GM12891 (cell line): ENCODE data around the gene CTBP2.

Experiments
- POLR2A ChIP-seq: IDR thresholded peaks from 2 replicates; pipeline ENCODE4 v1.6.1; 2011; ENCODE audit warnings: low read depth, low read length, control low read depth
- POLR2AphosphoS5 ChIP-seq: IDR thresholded peaks from 2 replicates; pipeline ENCODE4 v1.6.1; 2011; ENCODE audit warnings: low read depth, low read length, control low read depth
- SPI1 ChIP-seq: IDR thresholded peaks from 2 replicates; pipeline ENCODE4 v1.6.1; 2011; ENCODE audit warnings: low read depth, low read length, control low read depth

DNA sequence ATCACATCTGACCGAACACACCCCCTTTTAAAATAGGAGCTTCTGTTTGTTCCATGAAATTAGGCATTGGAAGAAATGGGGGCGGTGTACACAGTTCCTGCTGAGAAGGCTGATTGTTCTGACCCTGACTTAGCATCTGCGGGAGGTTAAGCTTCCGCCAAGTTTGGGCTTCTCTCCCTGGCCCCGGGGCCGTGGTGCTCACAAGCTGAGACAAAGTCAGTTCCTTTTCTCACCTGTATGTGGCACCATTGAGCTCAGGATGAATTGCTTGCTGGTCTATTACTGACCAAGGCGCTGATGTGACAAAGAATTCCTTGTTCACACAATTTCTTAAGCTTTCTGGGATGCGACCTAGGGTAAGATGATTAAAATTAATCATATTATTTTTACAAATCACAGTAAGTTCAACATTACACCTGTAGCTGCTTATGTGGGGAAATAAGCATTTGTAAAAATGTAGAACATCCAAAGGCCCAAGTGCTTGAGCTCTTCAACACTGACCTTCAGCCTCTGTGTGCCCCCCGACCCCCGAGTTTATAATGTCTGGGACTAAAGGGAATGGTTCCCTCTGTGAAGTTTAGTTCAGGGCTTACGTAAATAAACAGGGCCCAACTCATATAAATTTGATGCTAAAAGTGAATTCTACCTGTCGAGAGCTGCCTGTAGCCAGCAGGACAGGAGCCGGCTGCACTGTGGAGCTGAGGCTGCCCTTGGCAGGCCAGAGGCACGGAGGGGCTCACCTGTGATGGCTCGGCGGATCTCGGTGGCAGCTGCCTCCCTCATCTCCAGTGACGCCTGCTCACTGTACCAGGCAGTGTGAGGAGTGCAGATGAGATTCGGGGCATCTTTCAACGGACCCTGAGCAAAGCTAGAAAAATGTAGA lies 167.7 kb downstream of the CTBP2 start:
- TF ChIP-seq POLR2A (no peak), POLR2AphosphoS5 (no peak), SPI1 (no peak)
